Nephron progenitor cell (in vitro differentiated cells): ENCODE measurements around the gene CPA1.
A peak's percentile ranks its signal among the peaks of the same experiment; 100 is the strongest.

ENCODE experiments used
- DNase-seq: peaks from one replicate; pipeline ENCODE4 v3.0.0; 2021
- H3K27ac Mint-ChIP-seq: 2 replicates; pipeline ENCODE4 v1.8.0; 2021; ENCODE audit warnings: mild to moderate bottlenecking, moderate library complexity, mixed read lengths
- H3K27me3 Mint-ChIP-seq: 2 replicates; pipeline ENCODE4 v1.8.0; 2021; ENCODE audit warnings: mild to moderate bottlenecking, low read depth, mixed read lengths; ENCODE audit not compliant: poor library complexity
- H3K36me3 Mint-ChIP-seq: 2 replicates; pipeline ENCODE4 v1.8.0; 2021; ENCODE audit warnings: low read depth, mixed read lengths
- H3K4me1 Mint-ChIP-seq: 2 replicates; pipeline ENCODE4 v1.8.0; 2021; ENCODE audit warnings: mixed read lengths
- H3K4me3 Mint-ChIP-seq: 2 replicates; pipeline ENCODE4 v1.8.0; 2021; ENCODE audit warnings: mild to moderate bottlenecking, moderate library complexity, mixed read lengths
- H3K9me3 Mint-ChIP-seq: 2 replicates; pipeline ENCODE4 v1.8.0; 2021; ENCODE audit warnings: mild to moderate bottlenecking, moderate library complexity, mixed read lengths
- TF ChIP-seq, protein P1 (sequence below): fragments of 200-600 bp; sonication (generic); IDR thresholded peaks from 2 replicates; pipeline ENCODE4 v1.5.0; 2021; ENCODE audit warnings: antibody characterized with exemption

The CPA1 gene

DNA sequence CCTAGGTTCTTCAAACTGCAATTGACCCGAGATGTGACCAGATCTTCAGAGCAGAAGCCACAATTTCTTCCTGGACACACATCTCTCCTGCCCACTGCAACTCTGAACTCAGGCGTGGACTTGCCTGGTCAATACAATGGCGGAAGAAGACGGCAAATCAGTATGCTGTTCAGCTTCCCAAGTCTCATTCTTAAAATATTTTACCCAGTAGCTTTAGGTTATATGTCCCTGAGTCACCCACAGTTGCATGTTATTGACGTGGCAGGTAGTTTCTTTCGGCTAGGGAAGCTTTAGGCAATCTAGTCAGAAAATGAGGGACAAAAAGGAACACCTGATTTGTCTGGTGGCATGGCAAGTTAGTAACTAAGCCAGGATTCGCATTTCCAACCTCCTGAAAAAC, 38.0 kb downstream of the CPA1 start:
- TF ChIP-seq, protein P1, sequence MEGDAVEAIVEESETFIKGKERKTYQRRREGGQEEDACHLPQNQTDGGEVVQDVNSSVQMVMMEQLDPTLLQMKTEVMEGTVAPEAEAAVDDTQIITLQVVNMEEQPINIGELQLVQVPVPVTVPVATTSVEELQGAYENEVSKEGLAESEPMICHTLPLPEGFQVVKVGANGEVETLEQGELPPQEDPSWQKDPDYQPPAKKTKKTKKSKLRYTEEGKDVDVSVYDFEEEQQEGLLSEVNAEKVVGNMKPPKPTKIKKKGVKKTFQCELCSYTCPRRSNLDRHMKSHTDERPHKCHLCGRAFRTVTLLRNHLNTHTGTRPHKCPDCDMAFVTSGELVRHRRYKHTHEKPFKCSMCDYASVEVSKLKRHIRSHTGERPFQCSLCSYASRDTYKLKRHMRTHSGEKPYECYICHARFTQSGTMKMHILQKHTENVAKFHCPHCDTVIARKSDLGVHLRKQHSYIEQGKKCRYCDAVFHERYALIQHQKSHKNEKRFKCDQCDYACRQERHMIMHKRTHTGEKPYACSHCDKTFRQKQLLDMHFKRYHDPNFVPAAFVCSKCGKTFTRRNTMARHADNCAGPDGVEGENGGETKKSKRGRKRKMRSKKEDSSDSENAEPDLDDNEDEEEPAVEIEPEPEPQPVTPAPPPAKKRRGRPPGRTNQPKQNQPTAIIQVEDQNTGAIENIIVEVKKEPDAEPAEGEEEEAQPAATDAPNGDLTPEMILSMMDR, result no peak
- Mint-ChIP-seq H3K4me1 (peaks cover 85% of the 10 kb centered on the region), H3K27ac (peak overlapping the region; percentile 91), H3K9me3 (no peaks in the 10 kb centered on the region), H3K36me3 (peaks cover 10% of the 10 kb centered on the region), H3K4me3 (no peak overlapping the region), H3K27me3 (no peaks in the 10 kb centered on the region)
- DNase-seq, result no peak

DNA sequence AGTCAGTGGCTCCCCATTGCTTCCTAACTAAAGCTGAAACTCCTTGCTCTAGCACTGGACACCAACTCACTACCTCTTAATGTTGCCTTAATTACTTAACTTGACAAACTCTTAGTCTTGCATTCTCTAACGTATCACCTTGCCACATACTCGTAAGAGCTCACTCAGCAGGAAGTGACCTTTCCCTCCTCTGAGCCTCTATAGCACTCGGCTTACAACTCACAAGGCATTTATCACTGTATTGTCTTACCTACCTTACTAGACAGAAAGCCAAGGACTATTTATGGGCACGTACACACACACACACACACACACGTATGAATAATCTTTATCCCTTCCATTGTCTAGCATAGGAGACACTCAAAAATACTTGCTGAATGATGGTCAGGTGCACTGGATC, 39.4 kb downstream of the CPA1 start:
- H3K4me1 Mint-ChIP-seq, result peaks cover 73% of the 10 kb centered on the region
- peak overlapping the region; percentile 74 for H3K27ac Mint-ChIP-seq
- DNase-seq, result no peak
- peak overlapping the region; percentile 31 for H3K4me3 Mint-ChIP-seq
- peaks cover 15% of the 10 kb centered on the region for H3K36me3 Mint-ChIP-seq
- H3K27me3 Mint-ChIP-seq, result no peaks in the 10 kb centered on the region
- TF ChIP-seq, protein P1, result no peak
- H3K9me3 Mint-ChIP-seq, result no peaks in the 10 kb centered on the region

DNA sequence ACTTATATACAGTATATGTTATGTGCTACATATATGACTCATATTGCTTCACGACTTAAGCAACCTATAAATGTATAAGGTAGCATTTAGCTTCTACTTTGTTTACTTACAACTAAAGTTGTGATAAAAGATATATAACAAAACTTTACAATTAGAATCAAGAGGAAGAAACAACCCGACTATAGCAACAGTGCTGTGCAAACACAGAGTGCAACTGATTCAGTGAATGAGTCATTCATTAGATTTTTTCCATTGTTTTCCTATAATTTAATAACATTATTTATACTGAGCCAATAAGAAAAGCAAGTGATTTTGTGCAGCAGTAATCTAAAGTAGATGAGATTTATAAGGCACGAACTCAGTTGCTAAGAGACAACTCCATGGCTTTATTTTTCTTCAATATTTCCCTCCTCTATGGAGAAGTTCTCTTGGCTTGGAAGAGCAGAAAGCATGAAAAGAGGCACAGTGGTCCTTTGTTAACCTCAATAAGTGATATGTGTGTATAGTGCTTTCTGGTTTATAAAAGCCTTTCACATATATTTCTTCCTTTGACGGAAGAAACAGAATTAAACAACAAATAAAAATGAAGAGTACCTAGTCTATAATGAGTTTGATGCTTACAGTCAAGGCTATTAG, 40.8 kb downstream of the CPA1 start:
- no peaks in the 10 kb centered on the region for H3K9me3 Mint-ChIP-seq
- H3K27ac Mint-ChIP-seq, result peak overlapping the region; percentile 50
- H3K4me1 Mint-ChIP-seq, result peaks cover 76% of the 10 kb centered on the region
- TF ChIP-seq, protein P1, result no peak
- H3K4me3 Mint-ChIP-seq, result peak overlapping the region; percentile 0
- peaks cover 9% of the 10 kb centered on the region for H3K36me3 Mint-ChIP-seq
- H3K27me3 Mint-ChIP-seq, result no peaks in the 10 kb centered on the region
- DNase-seq, result no peak

DNA sequence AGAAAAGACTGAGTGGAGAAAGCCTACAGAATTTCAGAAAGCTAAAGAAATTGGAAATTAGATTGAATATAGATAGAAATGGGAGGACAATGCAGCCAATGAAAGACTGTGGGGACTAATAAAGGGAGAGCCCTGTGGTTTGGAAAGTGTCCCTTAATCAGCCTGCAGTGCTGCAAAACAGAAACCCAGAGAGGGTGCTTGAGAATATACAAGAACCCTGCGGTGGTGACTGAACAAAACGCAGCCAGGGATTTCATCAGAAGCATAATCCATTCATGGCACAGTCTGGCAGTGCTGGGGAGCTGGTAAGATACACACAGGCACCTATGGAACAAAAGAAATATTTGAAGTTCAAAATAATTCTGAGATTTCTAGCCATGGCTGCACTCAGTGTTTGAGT, 41.4 kb downstream of the CPA1 start:
- Mint-ChIP-seq H3K4me3 (no peak overlapping the region), H3K27ac (peak overlapping the region; percentile 50), H3K9me3 (no peaks in the 10 kb centered on the region), H3K27me3 (no peaks in the 10 kb centered on the region), H3K36me3 (peaks cover 9% of the 10 kb centered on the region), H3K4me1 (peaks cover 75% of the 10 kb centered on the region)
- TF ChIP-seq, protein P1, result no peak
- no peak for DNase-seq

DNA sequence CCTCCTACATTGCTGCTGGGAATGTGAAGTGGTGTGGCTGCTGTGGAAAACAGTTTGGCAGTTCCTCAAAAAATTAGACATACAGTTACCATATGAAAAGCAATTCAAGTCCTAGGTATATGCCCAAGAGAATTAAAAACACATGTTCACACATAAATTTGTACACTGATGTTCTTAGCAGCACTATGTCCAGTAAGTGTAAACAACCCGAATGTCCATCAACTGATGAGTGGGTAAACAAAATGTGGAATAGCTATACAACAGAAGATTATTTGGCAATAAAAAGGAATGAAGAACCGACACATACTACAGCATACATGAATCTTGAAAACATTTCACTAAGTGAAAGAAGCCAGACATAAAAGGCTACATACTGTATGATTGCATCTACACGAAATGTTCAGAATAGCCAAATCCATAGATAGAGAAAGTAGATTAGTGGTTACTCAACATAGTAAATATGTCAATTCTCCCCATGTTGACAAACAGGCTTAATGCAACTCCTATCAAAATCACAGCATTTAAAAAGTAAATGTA, 43.3 kb downstream of the CPA1 start:
- Mint-ChIP-seq H3K27me3 (no peaks in the 10 kb centered on the region), H3K4me3 (no peak overlapping the region), H3K36me3 (peaks cover 9% of the 10 kb centered on the region), H3K27ac (no peak overlapping the region), H3K9me3 (no peaks in the 10 kb centered on the region), H3K4me1 (peaks cover 66% of the 10 kb centered on the region)
- TF ChIP-seq, protein P1, result no peak
- no peak for DNase-seq

DNA sequence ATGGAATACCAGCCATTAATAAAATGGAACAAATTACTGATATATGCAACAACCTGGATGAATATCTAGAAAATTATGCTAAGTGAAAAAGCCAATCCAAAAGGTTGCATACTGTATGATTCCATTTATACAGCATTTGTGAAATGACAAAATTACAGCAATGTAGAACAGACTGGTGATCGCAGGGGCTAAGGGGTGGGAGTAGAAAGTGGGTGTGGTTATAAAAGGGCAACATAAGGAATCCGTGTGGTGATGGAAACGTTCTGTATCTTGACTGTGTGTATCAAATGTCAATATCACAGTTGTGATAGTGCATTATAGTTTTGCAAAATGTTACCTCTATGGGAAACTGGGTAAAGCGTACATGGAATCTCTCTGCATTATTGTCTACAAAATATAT, 45.5 kb downstream of the CPA1 start:
- no peaks in the 10 kb centered on the region for H3K9me3 Mint-ChIP-seq
- H3K36me3 Mint-ChIP-seq, result peaks cover 13% of the 10 kb centered on the region
- H3K27me3 Mint-ChIP-seq, result no peaks in the 10 kb centered on the region
- TF ChIP-seq, protein P1, result no peak
- DNase-seq, result no peak
- H3K27ac Mint-ChIP-seq, result no peak overlapping the region
- H3K4me1 Mint-ChIP-seq, result peaks cover 51% of the 10 kb centered on the region
- no peak overlapping the region for H3K4me3 Mint-ChIP-seq
